ENCODE results near the gene KRTAP19-1. TPM values are rescaled to one million over a fixed set of nuclear protein-coding genes. Genes with fewer than 3 reads are reported as not detected.
"Not testable (repeated sequence)": the region's sequence is repeated elsewhere in the genome, so short reads cannot be mapped to it uniquely, and the experiment has no call there.

KRTAP19-1 gene
- total RNA-seq (not detected), polyA plus RNA-seq (not detected)
- long read RNA-seq, donor 1: 0 reads
- long read RNA-seq, donor 2: 0 reads
- long read RNA-seq, donor 3: 0 reads

- DNase-seq: no peak
- H3K4me1 ChIP-seq: peaks cover 0 to 13% (median 0%) of the 10 kb centered on the region in 12 donors
- WGBS, 4 donors: 79 to 86% (median 84%) methylated on average over 7 of the region's 7 CpGs
- H3K9me3 ChIP-seq: no peaks in the 10 kb centered on the region
- no peak for TF ChIP-seq POLR2A (IDR thresholded peaks at IDR 0.05)
- no peak for TF ChIP-seq CTCF (IDR thresholded peaks at IDR 0.05)
- H3K27ac ChIP-seq: peak within 1 kb of the TSS in 7 of 12 donors; percentile 9 to 78 (median 60)
- peak in 1 of 4 donors; percentile 16 for ATAC-seq
- no peaks in the 10 kb centered on the region for H3K36me3 ChIP-seq
- H3K27me3 ChIP-seq: no peaks in the 10 kb centered on the region
- intact Hi-C loops (cut with DNase I): loop anchor here in 1 of 10 donors (10.0 kb wide), 1 partner anchor 85 kb away; the partner anchor contains the start of gene KRTAP19-7
- no peak within 1 kb of the TSS for H3K4me3 ChIP-seq
These were observed at the start of gene KRTAP19-1 for GRCh38 chr21:30480145-30480544. Gene KRTAP19-1, minus strand, starts transcription at chr21:30480367. Its CDS starts 50 bp downstream, at chr21:30480317.

GRCh38 chr21:30518876-30519275, 38.7 kb upstream of the KRTAP19-1 start:
- 46 to 62% (median 53%) methylated on average over 1 of the region's 1 CpG for WGBS, 4 donors
- Histone ChIP-seq H3K27ac (no peak overlapping the region), H3K27me3 (no peaks in the 10 kb centered on the region), H3K4me3 (no peak overlapping the region), H3K4me1 (no peaks in the 10 kb centered on the region), H3K36me3 (no peaks in the 10 kb centered on the region), H3K9me3 (peaks cover 0 to 7% (median 0%) of the 10 kb centered on the region in 12 donors)
- DNase-seq (no peak), ATAC-seq (no peak)
- intact Hi-C loops (cut with DNase I): no loop called here
- TF ChIP-seq CTCF (IDR thresholded peaks at IDR 0.05): no peak
- TF ChIP-seq POLR2A (IDR thresholded peaks at IDR 0.05): no peak

GRCh38 chr21:30515681-30516080, 35.5 kb upstream of the KRTAP19-1 start:
- H3K4me1 ChIP-seq: no peaks in the 10 kb centered on the region
- H3K4me3 ChIP-seq: no peak overlapping the region
- 72 to 86% (median 79%) methylated on average over 1 of the region's 1 CpG for WGBS, 4 donors
- intact Hi-C loops (cut with DNase I): no loop called here
- TF ChIP-seq POLR2A (IDR thresholded peaks at IDR 0.05) (no peak), CTCF (IDR thresholded peaks at IDR 0.05) (no peak)
- no peaks in the 10 kb centered on the region for H3K9me3 ChIP-seq
- ATAC-seq (no peak), DNase-seq (no peak)
- no peaks in the 10 kb centered on the region for H3K27me3 ChIP-seq
- H3K27ac ChIP-seq: no peak overlapping the region
- H3K36me3 ChIP-seq: no peaks in the 10 kb centered on the region

- H3K27me3 ChIP-seq; H3K36me3 ChIP-seq; ATAC-seq; DNase-seq; H3K27ac ChIP-seq; H3K9me3 ChIP-seq; H3K4me1 ChIP-seq; intact Hi-C loops (cut with DNase I); H3K4me3 ChIP-seq: not testable (repeated sequence)
- WGBS, 4 donors: 25 to 31% (median 30%) methylated on average over 4 of the region's 4 CpGs
- peak in 2 of 12 donors; percentile 5 to 11 for TF ChIP-seq CTCF (IDR thresholded peaks at IDR 0.05)
These were observed 25.5 kb upstream of the KRTAP19-1 start for GRCh38 chr21:30505621-30506205.

Data from heart left ventricle (tissue), 16 donors.